Activated CD4-positive, alpha-beta T cell treated with anti-CD3 and anti-CD28 coated beads, Interleukin-2, Interleukin-6, amounts not matched to agents 100 ng/mL and 50 ng/mL, durations not matched to agents 16 hours and 8 hours (primary cell): ENCODE data around the gene ATP10A.
"Not testable (repeated sequence)": the region's sequence is repeated elsewhere in the genome, so short reads cannot be mapped to it uniquely, and the experiment has no call there.

Source experiments
- DNase-seq: peaks from one replicate; pipeline ENCODE4 v3.0.0-alpha.2; 2020

ATP10A gene

GRCh38 chr15:25674913-25675312 lies 188.2 kb downstream of the ATP10A start:
- DNase-seq = no peak

- no peak for DNase-seq
Observed at GRCh38 chr15:25673972-25674371, 189.2 kb downstream of the ATP10A start.

DNA sequence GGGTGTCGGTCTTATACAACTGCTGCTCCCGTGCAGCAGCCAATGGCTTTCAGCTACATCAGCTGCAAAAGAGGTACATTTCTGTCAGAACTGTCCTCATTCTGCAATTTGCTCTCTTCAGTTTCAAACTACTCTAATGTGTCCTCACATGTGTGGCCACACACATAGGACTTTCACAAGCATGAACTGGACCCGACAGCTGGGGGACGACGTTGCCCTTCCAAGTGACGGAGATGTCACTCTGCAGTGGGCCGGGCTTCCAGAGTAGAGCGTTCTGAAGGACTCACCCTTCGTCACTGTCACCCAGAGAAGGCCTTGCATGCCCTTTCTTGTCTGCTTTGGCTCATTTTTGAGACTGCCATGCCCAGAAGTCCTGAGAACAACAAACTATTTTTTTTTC lies 189.8 kb downstream of the ATP10A start:
- DNase-seq = no peak

- no peak for DNase-seq
Observed at GRCh38 chr15:25671132-25671531, 192.0 kb downstream of the ATP10A start.

DNA sequence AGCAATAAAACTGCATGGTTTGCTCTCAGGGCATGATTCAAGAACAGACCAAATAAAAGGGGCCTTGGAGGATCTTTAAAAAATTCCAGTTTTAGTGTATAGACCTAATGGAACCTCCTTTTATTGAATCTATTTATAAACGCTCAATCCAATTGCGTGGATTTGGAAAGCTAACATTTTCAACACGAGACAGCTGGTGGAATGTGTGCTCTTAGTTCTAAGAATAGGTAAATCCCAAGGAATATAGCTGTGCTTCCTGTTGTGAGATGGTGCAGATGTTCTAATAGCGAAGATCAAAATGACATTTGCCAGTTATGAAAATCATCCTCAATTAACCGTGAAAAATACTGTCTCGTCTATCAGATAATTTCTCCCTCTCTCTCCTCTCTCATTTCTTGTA lies 192.5 kb downstream of the ATP10A start:
- no peak for DNase-seq

GRCh38 chr15:25670025-25670554 lies 193.0 kb downstream of the ATP10A start:
- DNase-seq = no peak

DNA sequence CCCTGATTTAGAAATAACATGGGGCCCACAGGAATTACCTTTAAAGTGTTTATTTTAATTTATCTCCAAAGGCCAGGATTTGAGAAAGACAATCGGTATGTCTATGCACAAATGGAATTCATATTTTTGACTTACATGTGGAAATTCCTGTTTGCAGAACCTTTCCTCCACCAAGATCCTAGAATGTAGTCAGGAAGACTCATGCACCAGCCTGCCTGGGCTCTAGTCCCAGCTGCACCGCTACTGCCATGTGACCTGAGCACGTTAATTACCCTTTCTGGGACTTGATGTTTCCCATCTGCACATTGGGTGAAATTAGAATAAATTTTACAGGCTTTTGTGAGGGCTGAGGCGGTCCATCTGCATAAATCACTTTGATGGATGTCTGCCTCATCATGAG lies 194.2 kb downstream of the ATP10A start:
- DNase-seq = no peak

DNA sequence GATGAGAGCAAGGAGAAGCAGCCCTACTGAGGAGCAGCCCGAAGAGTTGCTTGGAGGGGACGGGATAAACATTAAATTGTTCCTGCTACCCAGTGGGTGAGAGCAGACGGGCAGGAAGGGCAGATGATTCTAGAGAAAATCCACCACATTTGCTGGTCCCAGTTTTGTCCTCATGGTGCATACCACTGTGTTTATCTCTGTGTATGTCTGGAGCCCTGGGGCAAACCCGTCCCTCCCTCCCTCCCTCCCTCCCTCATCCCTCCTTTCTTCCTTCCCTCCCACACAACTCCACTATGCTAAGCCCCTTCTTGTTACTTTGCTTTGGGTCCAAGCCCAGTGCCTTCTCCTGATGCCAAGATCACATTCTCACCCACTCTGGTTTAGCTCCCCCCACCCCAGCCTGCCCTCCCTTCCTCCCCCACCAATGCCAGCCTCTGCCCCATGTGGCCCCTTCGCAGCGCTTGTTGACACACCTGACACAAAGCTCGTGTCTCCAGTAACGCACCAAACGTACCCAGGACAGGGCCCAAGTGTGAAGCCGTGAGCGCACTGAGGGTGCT lies 194.8 kb downstream of the ATP10A start:
- no peak for DNase-seq

DNA sequence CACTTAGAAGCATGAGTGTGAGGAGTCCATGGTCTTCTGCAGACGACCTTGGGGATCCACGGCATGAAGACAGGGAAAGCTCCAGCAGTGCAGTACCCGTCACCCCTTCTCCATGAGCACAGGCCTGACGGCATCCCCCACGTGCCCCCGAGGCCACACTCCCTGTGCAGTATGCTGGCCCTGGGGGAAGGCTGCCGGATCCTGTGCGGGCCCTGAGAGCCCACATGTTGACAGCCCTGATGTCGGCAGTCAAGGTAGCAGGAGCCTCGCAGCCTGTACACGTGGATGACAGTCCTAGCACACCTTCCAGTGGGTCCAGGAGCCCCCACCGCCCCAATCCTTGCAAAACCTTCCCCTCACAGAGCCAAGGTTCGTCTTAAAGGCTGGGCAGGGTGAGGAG lies 195.3 kb downstream of the ATP10A start:
- no peak for DNase-seq

DNA sequence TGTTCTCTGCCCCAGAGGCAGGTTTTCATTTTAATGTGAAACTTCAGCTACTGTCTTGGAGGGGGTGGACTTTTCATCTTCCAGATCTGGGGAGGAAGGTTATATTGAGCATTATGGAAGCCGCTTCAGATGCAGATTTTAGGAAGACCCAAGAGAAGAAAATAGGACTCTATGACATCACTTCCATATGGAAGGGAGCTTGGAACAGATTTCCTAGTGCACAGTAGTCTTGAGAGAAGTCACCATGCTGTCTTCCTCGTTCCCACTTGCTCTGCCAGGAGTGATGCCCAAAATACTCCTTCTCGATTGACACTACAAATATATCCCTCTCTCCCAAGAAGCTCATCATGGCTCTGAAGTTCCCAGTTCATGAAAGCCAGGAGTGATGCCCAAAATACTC lies 197.2 kb downstream of the ATP10A start:
- DNase-seq = no peak

GRCh38 chr15:25664761-25665160 lies 198.4 kb downstream of the ATP10A start:
- no peak for DNase-seq

GRCh38 chr15:25663515-25663914 lies 199.6 kb downstream of the ATP10A start:
- DNase-seq = no peak

GRCh38 chr15:25661898-25662297 lies 201.2 kb downstream of the ATP10A start:
- DNase-seq = no peak

DNA sequence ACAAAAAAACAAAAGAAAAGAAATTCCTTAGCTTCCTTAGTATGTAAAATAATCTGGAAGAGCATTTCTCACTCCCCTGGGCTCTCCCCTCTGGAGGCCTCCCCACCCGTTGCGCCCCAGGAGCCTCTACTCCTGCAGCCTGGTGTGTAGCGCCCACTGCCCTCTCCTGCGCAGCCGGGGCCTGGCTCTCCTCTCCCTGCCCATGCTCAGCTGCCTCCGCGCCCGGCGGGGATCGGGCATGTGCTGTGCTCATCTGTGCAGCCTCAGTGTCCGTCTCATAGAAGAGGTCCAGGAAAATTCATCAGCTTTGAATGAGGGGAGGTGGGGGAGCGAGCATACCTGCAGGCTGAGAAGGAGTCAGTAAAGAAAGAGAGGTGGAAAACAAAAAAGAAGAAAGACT lies 203.9 kb downstream of the ATP10A start:
- no peak for DNase-seq

DNA sequence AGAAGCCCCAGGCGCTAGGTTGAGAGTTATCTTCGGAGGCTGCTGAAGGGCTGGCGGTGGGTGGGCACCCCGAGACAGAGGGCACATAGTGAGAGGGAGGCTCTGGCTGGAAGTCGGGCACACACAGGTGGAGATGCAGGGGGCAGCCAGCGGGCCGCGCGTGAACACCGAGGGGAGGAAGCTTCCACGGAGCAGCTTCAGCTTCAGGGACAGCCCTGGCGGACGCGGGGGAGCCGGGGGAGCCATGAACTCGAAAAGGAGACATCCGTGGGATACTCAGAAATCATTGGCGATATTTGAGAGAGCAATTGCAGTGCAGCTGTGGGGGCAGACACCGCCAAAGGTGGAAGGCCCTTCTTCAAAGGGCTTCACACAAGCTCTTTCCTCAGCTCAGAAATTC lies 204.6 kb downstream of the ATP10A start:
- no peak for DNase-seq

GRCh38 chr15:25655207-25655948 lies 207.7 kb downstream of the ATP10A start:
- DNase-seq = no peak

- DNase-seq = no peak
Observed at GRCh38 chr15:25653371-25653770, 209.8 kb downstream of the ATP10A start.

- DNase-seq = peak; percentile 57
Observed at GRCh38 chr15:25652704-25653103, 210.4 kb downstream of the ATP10A start.

GRCh38 chr15:25649390-25649789 lies 213.7 kb downstream of the ATP10A start:
- no peak for DNase-seq

- no peak for DNase-seq
Observed at GRCh38 chr15:25643120-25643519, 220.0 kb downstream of the ATP10A start.

DNA sequence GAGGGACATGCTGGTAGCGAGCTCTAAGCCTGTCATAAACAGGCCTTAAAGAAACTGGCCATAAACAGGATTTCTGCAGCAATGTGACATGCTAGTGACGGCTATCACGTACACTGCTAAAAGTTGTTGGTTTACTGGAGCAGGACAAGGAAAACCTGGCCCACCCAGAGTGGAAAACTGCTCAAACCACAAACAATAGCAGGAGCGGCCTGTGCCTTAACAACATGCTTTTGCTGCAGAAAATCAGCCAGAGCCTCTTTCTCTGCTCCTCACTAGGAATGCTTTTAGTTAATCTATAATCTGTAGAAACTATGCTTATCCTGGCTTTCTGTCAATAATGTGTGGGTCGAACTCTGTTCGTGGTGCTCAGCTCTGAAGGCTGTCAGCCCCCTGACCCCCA lies 221.4 kb downstream of the ATP10A start:
- DNase-seq = no peak

- DNase-seq = no peak
Observed at GRCh38 chr15:25641361-25641760, 221.8 kb downstream of the ATP10A start.

GRCh38 chr15:25640959-25641358 lies 222.2 kb downstream of the ATP10A start:
- DNase-seq = not testable (repeated sequence)

DNA sequence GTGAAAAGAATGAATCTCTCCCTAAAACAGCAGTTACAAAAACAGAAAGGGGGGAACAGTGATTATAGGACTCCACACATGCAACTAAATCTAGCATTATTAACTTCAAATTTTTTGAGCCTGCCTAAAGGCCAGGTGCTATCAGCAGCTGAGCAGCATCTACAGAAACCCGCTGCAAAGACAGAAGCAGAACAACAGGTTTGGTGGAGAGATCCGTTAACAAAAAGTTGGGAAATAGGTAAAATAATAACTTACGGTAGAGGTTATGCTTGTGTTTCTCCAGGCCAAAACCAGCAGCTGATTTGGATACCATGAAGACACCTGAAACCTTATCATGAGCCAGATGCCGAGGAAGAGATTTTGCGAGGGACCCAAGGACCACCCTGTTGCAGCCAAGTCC lies 222.7 kb downstream of the ATP10A start:
- no peak for DNase-seq

GRCh38 chr15:25636486-25636885 lies 226.6 kb downstream of the ATP10A start:
- DNase-seq = not testable (repeated sequence)
